NCI-H1930 (cell line): ENCODE results near the gene TFB1M.

Experiments
- DNase-seq, 2 experiments: peaks; one replicate each; lab custom pipeline; 2025; lab: John Stamatoyannopoulos, UW

TFB1M gene

GRCh38 chr6:155263373-155264063, 50.8 kb downstream of the TFB1M start, which contains the start of gene CLDN20:
Gene CLDN20 (plus strand): TSS chr6:155264013. CDS start chr6:155275720, 11,707 bp downstream.
- no peak for DNase-seq

GRCh38 chr6:155262655-155263054, 51.6 kb downstream of the TFB1M start:
- DNase-seq = no peak

- DNase-seq = no peak
Measured at GRCh38 chr6:155261111-155261900, 53.0 kb downstream of the TFB1M start.

DNA sequence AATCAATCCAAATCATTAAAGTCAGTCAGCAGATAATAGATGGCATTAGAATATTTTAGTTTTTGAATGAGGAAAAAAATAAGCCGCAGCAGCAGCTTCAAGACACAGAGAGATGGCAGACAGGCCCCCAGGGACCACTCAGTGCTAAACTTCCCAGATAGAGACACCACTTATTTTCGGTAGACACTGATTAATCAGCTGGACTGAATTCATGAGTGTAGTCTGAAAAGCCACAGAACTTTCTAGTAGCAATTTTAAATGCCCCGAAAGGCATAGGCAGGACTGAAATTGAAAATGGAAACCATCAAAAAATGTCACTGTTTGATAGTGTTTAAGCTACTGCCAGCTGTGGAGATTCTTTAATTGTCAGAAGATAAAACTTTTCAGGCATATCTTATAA, 53.6 kb downstream of the TFB1M start:
- no peak for DNase-seq

- DNase-seq = no peak
Measured at GRCh38 chr6:155259897-155260296, 54.4 kb downstream of the TFB1M start.

DNA sequence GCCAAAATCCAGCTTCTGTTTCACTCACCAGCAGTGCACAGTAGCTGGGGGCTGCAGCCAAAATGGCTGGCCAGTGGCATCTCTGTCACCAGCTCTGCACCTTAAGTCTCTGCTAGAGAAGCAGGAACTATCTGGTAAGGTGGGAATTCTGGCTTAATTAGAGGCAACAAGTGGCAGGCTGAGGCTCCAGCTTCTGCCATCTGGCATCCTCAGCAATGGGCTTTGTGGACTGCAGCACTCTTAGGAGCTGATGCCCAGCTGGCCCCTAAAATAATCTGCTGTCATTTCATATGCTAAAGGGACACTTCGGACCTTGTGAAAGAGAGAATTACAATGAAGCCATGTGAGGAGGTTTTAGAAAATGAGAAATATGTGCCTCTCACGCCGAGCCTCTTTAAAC, 55.1 kb downstream of the TFB1M start:
- no peak for DNase-seq

DNA sequence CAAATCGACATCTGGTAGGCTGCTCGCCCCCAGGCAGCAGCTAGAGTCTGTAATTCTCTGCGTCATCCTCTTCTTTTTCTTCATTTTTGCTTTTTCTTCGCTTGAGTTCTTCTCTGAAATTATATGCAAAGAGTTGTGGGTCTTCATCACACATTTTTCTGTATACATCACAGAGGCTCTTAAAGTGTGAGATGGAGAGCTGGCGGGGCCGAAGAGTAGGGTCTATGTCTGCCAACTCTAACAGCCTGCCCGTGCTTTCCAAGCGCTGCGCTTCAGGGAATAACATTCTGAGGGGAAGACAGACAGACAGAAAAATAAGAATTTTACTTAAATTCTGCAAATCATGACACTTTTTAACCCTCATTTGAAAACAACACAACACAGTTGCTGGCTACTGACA, 56.5 kb downstream of the TFB1M start:
- no peak for DNase-seq

DNA sequence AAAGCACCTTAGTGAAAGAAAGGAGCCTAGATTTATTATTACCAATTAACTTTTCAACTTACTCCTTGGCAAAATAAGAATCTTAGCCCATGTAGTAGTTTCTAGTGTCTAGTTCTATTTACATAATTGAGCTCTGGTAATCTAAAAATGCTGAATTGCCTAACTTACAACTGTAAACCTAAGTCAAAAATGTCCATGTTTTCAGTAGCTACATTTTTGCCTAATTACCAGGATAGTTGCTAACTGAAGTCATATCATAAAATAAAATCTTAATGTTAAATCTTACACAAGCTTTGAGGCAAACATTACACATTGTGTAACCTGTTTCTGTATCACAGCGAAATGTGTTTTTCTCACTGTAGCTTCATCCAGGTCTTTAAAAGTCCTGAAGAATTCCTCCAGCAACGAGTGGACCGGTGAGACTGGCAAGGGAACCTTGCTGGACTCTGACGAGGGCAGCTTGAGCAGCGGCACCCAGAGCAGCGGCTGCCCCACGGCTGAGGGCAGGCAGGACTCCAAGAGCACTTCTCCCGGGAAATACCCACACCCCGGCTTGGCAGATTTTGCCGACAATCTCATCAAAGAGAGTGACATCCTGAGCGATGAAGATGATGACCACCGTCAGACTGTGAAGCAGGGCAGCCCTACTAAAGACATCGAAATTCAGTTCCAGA, 58.0 kb downstream of the TFB1M start:
- DNase-seq = no peak

DNA sequence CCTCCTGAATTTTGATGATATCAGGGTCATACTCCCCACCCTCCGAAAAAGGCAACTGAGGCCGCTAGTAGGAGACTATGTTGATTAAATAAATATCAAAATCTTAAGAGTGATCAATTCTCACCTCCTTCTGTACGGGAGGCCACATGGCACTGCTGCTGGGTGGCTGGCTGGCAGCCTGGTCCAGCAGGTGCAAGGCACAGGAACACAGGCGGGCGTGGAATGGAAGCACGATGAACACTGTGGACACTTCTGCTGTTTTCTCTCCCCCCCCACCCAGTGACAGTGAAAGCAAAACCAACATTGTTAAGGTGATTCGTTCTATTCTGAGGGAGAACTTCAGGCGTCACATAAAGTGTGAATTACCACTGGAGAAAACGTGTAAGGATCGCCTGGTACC, 60.1 kb downstream of the TFB1M start:
- no peak for DNase-seq

DNA sequence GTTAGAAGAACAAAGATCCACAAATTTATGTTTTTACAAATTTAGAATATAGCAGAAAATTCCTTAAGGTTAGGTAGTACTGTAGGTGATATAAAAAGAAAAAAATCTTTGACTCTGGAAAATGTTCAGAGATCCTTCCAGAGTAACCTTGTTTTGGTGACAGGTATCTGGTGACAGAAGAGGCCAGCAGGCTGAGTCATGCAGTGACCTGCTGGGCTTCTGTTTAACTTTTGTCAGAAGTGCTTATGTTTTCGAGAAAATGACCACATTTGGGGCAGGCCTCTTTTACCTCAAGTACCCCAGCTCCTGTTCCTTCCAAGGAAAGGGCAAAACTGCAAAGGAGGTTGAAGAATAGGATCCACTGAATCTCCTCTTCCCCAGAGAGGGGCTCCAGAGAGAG, 60.9 kb downstream of the TFB1M start:
- DNase-seq = no peak

GRCh38 chr6:155252581-155252980, 61.7 kb downstream of the TFB1M start:
- DNase-seq = no peak

DNA sequence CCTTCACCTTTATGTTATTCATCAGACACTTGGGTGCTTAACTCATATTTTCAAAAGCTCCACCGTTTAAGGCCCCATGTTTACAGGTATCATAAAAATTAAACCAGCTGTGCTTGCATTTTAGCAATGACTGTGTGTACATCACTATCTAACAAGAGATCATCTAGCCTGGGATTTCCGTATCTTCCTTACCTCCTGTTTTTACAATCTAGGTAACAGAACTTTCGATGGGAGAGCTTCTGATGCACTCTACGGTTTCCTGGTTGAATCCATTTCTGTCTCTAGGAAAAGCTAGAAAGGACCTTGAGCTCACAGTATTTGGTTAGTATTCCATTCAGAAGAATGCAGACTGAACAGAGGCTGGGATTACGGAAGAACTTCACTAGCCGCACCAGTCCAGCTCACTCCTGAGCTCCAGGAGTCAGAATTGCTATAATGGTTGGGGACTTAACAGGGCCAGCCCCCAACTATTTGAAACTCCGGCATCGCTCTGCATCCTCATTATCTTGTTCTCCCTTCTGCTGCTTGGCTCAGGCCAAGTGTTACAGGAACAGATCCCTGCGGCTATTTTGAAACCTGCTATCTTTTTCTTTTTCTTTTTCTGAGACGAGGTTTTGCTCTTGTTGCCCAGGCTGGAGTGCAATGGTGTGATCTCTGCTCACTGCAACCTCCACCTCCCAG, 63.4 kb downstream of the TFB1M start:
- DNase-seq = no peak

DNA sequence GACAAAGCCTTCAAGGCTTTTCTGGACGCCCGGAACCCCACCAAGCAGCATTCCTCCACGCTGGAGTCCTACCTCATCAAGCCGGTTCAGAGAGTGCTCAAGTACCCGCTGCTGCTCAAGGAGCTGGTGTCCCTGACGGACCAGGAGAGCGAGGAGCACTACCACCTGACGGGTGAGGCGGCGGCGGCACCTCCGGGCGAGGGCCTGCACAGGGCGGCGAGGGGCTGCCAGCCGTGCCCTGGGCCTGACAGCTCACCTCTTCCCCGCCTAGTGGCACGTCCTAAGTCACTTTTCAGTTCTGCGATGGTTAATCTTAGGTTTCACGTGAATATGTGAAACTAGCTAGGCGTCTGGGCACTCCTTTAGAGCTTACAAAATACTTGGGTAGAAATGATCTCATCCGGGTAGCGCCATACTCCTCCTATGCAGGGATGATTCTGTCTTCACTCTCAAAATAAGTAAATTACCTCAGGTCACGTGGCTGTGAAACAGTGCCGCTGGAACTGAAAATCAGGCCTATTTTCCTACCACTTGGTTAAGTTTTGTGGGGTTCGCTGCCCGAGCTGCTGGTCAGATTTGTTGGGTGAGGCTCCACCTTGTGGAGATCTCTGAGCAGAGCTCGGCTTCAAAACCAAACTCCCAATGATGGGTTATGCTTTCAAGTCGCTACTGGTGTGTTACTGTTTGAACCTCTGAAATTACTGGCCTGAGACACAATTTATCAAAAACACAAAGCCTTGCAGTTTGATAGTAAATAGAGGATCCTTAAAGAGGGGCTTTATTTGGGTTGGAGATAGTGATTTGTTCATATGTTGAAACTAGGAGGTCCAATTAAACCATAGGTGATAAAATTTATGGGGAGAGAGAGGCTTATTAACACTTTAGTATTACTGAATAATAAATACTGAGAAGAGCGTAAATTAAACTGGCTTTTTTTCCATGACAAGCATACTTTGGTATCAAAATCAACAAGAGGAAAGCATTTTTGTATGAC, 66.0 kb downstream of the TFB1M start:
- DNase-seq = no peak

GRCh38 chr6:155247618-155248007, 66.7 kb downstream of the TFB1M start:
- no peak for DNase-seq

GRCh38 chr6:155246825-155247224, 67.5 kb downstream of the TFB1M start:
- DNase-seq = no peak

DNA sequence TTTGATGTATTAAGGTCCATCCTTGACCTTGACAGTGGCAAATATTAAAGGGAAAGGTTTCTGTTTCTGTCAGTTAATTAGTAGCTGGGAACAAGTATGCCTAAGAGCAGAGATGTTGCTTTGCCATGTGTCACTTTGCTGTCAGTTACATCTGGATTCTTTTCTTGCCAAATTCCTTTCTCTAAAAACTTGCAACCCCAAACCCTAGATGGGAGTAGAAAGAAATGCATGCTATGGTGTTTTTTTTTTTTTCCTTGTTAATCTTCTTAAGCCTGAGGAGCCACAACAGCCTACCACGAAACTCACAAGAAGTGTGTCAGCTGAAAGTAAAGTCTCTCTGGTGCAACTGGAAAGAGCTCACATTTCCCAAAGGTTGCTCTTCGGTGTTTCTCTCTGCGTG, 68.5 kb downstream of the TFB1M start:
- no peak for DNase-seq

- no peak for DNase-seq
Measured at GRCh38 chr6:155245193-155245592, 69.1 kb downstream of the TFB1M start.

DNA sequence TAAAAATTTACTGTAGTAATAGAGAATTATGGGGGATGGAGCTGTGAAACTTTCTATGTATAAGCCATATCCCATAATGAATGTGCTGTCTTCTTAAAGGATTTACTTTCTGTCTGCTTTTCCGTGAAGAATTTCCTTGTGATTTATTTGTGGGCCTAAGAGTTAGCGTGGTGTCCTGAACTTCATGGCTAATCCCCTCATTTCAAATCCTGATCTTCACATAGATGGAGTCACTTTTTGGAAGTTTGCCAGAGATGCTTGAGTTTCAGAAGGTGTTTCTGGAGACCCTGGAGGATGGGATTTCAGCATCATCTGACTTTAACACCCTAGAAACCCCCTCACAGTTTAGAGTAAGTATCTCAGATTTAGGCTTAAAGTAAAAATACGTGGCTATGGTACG, 69.8 kb downstream of the TFB1M start:
- no peak for DNase-seq

- DNase-seq = no peak
Measured at GRCh38 chr6:155241966-155242365, 72.3 kb downstream of the TFB1M start.

- DNase-seq = no peak
Measured at GRCh38 chr6:155240905-155241600, 73.2 kb downstream of the TFB1M start.

- DNase-seq = no peak
Measured at GRCh38 chr6:155237613-155238012, 76.7 kb downstream of the TFB1M start.
